ENCODE measurements around the gene FGD2. TPM values are rescaled to one million over a fixed set of nuclear protein-coding genes. Genes with fewer than 3 reads are reported as not detected.

Gene FGD2
- total and polyA plus RNA-seq, 9 of the 15 experiments (the other 6 are each of a cell fraction or from before 2014, with no cell fraction given) = 0.09 TPM; not detected in 8

DNA sequence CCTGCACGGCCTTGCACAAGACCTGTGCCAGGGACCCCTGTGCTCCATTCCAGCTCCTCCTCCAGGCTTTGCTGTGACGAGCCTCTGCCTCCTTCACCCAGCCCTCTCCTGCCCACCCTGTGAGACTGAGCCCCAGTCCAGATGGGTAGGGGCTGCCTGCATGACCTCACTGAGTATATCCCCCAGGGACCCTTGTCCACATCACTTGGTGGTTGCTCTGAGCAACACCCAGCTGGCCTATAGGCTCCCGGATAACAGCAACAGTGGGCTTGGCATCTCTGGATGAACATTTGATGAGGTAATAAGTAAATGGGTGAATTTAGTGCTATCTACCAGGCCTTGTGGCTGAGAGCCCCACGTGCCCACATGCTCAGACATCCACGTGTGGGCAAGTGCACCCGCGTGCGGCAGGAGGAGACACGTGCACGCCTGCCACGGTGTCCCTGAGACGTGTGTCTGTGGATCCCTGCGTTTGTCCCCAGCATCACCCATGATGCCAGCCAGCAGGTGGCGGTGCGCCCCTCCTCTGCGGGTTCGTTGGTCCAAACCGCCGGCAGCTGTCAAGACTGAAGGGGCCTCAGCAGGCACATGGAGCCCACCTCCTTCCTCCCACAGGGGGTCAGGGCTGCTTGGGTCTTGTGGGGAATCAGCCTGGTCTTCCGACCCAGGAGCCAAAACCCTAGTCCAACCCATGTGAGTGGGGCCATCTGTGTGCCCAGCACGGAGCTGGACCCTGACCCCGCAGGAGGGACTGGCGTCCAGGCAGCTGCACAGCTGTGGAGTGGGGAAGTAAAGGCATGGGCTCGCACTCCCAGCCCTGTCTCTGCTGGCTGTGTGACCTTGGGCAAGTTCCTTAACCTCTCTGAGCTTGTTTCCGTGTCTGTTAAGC is 45.9 kb downstream of the FGD2 start (continued):
- peak; percentile 40; the same call in 1 of the 2 replicates for TF ChIP-seq HMGXB4 (CRISPR knock-in tag; IDR thresholded peaks at IDR 0.05)
- TF ChIP-seq FOXP4 (CRISPR knock-in tag; IDR thresholded peaks at IDR 0.05; ENCODE audit: borderline replicate concordance) = peak; percentile 28; the same call in 1 of the 2 replicates
- TF ChIP-seq IRF1 (CRISPR knock-in tag; IDR thresholded peaks at IDR 0.05; ENCODE audit: borderline replicate concordance) = no peak; the same call in 1 of the 2 replicates
- TF ChIP-seq, protein P1, sequence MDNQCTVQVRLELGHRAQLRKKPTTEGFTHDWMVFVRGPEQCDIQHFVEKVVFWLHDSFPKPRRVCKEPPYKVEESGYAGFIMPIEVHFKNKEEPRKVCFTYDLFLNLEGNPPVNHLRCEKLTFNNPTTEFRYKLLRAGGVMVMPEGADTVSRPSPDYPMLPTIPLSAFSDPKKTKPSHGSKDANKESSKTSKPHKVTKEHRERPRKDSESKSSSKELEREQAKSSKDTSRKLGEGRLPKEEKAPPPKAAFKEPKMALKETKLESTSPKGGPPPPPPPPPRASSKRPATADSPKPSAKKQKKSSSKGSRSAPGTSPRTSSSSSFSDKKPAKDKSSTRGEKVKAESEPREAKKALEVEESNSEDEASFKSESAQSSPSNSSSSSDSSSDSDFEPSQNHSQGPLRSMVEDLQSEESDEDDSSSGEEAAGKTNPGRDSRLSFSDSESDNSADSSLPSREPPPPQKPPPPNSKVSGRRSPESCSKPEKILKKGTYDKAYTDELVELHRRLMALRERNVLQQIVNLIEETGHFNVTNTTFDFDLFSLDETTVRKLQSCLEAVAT (IDR thresholded peaks at IDR 0.05) = peak; percentile 67 to 76; a peak in 2 of 4 replicates
- TF ChIP-seq MCM7 (IDR thresholded peaks at IDR 0.05) = no peak
- peak; percentile 97 for TF ChIP-seq SMC3 (conservative IDR thresholded peaks at IDR 0.05; ENCODE audit: insufficient read depth, low read depth, low read length)
- no peak for TF ChIP-seq SMAD1 (IDR thresholded peaks at IDR 0.05; ENCODE audit: low read depth, low read length, partially characterized antibody)
- TF ChIP-seq BDP1 (IDR thresholded peaks at IDR 0.05; ENCODE audit: insufficient read depth, insufficient read length) = no peak
- TF ChIP-seq CHD2 (IDR thresholded peaks at IDR 0.05; ENCODE audit: low read depth, low read length) = 0 out of 2 replicates have a peak, but pooled peaks have one; percentile 10
- no peak for TF ChIP-seq RBM34 (IDR thresholded peaks at IDR 0.05; ENCODE audit: borderline replicate concordance, insufficient read depth, low read length)
- TF ChIP-seq RBM17 (IDR thresholded peaks at IDR 0.05; ENCODE audit: borderline replicate concordance, low read depth, low read length) = no peak
- no peak for TF ChIP-seq HEY1 (CRISPR knock-in tag; IDR thresholded peaks at IDR 0.05; ENCODE audit: borderline replicate concordance)
- 0 out of 2 replicates have a peak, but pooled peaks have one; percentile 65 for TF ChIP-seq ZFPM2 (CRISPR knock-in tag; IDR thresholded peaks at IDR 0.05)
- TF ChIP-seq GABPA (tag; conservative IDR thresholded peaks at IDR 0.05; ENCODE audit: low read depth) = no peak
- TF ChIP-seq CREM (IDR thresholded peaks at IDR 0.05; ENCODE audit: low read depth) = peak; percentile 83
- no peak for TF ChIP-seq ZNF764 (CRISPR knock-in tag; IDR thresholded peaks at IDR 0.05; ENCODE audit: low read depth)
- TF ChIP-seq MED1 (CRISPR knock-in tag; IDR thresholded peaks at IDR 0.05; ENCODE audit: borderline replicate concordance) = no peak
- TF ChIP-seq WHSC1 (IDR thresholded peaks at IDR 0.05; ENCODE audit: low read length) = no peak
- no peak for TF ChIP-seq SP2 (IDR thresholded peaks at IDR 0.05; ENCODE audit: extremely low read depth, low read depth, low read length, poor library complexity, severe bottlenecking)
